ENCODE data around the gene FAM120AOS.

FAM120AOS gene

DNA sequence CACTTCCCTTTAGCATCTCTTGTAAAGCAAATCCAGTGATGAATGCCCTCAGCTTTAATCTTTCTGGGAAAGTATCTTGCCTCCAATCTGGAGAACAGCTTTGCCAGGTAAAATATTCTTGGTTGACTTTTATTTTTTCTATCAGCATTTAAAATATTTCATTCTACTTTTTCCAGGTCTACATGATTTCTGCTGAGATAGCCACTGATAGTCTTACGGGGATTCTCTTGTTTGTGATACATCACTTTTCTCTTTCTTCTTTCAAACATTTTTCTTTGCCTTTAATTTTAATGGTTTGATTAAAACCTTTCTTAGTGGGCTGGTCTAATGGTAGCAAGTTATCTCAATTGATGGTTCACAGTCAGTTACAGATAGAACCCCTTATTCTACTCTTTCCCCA is 35.8 kb downstream of the FAM120AOS start:
- TF ChIP-seq, protein P1, sequence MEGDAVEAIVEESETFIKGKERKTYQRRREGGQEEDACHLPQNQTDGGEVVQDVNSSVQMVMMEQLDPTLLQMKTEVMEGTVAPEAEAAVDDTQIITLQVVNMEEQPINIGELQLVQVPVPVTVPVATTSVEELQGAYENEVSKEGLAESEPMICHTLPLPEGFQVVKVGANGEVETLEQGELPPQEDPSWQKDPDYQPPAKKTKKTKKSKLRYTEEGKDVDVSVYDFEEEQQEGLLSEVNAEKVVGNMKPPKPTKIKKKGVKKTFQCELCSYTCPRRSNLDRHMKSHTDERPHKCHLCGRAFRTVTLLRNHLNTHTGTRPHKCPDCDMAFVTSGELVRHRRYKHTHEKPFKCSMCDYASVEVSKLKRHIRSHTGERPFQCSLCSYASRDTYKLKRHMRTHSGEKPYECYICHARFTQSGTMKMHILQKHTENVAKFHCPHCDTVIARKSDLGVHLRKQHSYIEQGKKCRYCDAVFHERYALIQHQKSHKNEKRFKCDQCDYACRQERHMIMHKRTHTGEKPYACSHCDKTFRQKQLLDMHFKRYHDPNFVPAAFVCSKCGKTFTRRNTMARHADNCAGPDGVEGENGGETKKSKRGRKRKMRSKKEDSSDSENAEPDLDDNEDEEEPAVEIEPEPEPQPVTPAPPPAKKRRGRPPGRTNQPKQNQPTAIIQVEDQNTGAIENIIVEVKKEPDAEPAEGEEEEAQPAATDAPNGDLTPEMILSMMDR (IDR thresholded peaks at IDR 0.05; ENCODE audit: low read depth, low read length, missing control alignments) = no peak
- no peak overlapping the region for H3K4me3 ChIP-seq (ENCODE audit: low read depth, low read length)
- no peak for DNase-seq (ENCODE audit: low read depth)

DNA sequence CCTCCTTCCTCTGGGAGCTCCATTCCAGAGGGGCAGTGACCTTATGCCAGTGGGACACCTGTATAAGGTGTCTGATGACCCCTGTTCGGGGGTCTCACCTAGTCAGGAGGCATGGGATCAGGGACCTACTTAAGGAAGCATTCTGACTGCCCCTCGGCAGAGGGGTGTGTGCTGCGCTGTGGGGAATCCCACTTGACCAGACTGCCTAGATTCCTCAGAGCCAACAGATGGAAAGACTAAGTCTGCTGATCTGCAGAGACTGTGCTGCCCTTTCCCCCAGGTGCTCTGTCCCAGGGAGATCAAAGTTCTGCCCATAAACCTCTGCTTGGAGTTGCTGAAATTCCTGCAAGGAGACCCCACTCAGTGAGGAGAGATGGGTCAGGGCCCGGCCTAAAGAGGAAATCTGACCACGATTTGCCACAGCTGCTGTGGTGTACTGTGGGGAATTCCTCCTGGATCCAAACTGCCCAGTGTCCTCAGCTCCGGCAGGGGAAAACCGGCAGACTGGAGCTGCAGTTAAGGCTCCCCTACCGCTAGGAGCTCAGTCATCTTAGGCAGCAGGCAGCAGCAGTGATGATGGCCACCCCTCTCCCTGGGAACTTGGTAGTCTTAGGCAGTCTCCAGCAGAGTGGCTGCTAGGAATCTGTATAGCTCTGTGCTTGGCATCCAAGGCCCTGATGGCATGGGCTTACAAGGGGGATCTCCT is 36.7 kb downstream of the FAM120AOS start:
- TF ChIP-seq, protein P1 (IDR thresholded peaks at IDR 0.05; ENCODE audit: low read depth, low read length, missing control alignments) = no peak
- no peak overlapping the region for H3K4me3 ChIP-seq (ENCODE audit: low read depth, low read length)
- DNase-seq (ENCODE audit: low read depth) = no peak

DNA sequence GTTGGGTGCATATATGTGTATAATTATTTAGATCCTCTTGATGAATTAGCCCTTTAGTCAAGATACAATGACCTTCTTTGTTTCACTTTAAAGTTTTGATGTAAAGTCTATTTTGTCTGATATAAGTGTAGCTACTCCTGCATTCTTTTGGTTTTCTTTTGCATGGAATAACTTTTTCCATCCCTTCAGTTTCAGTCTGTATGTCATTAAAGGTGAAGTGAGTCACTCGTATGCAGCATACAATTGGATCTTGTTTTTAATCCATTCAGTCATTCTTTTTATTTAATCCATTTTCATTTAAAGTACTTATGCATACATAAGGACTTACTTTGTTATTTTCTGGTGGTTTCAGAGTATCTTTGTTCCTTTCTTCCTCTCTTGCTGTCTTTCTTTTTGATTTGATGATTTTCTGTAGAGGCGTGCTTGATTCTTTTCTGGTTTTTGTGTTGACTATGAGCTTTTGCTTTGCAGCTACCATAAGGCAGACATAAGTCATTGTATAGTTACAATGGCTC is 38.1 kb downstream of the FAM120AOS start:
- TF ChIP-seq, protein P1 (IDR thresholded peaks at IDR 0.05; ENCODE audit: low read depth, low read length, missing control alignments) = no peak

DNA sequence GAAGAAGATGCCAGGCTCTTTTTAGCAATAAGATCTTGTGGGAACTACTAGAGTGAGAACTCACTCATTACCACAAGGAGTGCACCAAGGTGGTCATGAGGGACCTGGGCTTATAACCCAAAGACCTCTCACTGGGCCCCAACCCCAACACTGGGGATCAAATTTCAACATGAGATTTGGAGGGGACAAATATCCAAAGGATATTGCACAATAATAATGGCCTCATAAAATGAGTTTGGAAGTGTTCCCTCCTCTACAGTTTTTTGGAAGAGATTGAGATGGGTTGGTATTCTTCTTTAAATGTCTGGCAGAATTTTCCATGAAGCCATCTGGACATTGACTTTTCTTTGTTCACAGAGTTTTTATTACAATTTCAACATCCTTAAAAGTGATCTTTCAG is 39.9 kb downstream of the FAM120AOS start:
- TF ChIP-seq, protein P1 (IDR thresholded peaks at IDR 0.05; ENCODE audit: low read depth, low read length, missing control alignments) = no peak
- H3K4me3 ChIP-seq (ENCODE audit: low read depth, low read length) = no peak overlapping the region
- DNase-seq (ENCODE audit: low read depth) = no peak

More for the DNA sequence above, 38.1 kb downstream of the FAM120AOS start:
- H3K4me3 ChIP-seq (ENCODE audit: low read depth, low read length) = no peak overlapping the region
- DNase-seq (ENCODE audit: low read depth) = no peak

DNA sequence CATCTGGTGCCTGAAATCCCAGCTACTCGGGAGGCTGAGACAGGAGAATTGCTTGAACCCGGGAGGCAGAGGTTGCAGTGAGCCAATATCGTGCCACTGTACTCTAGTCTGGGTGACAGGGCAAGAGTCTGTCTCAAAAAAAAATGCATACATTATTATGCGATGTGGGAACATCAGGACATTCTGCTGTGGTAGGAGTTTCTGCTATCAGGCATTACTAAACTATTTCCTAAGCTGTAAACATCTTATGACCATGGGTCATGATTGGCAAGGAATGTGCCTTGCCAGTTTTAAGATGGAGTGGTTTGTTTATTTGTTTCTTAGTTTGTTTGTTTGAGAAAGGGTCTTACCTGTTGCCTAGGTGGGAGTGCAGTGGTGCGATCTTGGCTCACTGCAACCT is 47.0 kb downstream of the FAM120AOS start:
- no peak overlapping the region for H3K4me3 ChIP-seq (ENCODE audit: low read depth, low read length)
- DNase-seq (ENCODE audit: low read depth) = no peak
- TF ChIP-seq, protein P1 (IDR thresholded peaks at IDR 0.05; ENCODE audit: low read depth, low read length, missing control alignments) = no peak

DNA sequence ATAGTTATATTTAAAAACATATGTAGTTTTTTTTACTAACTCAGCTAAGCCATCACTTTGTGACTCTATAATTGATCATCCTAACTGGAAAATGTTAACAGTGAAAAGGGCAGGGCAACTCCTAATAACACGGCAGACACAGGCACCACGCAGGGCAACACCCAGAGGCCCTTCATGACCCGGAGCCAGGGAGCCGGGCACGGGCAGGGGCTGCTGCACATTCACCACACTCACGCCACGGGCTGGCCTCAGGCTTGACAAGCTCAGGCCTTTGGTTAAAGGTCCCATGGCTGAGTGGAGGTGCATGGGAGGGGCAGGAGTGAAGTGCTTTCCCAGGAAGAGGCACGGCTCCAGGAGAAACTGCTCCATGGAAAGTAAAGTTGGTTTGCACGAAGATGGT is 54.9 kb downstream of the FAM120AOS start:
- TF ChIP-seq, protein P1 (IDR thresholded peaks at IDR 0.05; ENCODE audit: low read depth, low read length, missing control alignments) = no peak
- DNase-seq (ENCODE audit: low read depth) = no peak
- no peak overlapping the region for H3K4me3 ChIP-seq (ENCODE audit: low read depth, low read length)

Data from GM12864 (cell line).